SK-N-SH treated with all-trans-retinoic acid at 6 μM for 48 hours (cell line): ENCODE data around the gene AKR1E2.

Experiments used
- ATAC-seq: fragments of 200-7000 bp; cut with Tn5 transposase; 3 replicates; pipeline ENCODE4 v1.9.1; 2020; ENCODE audit warnings: mild to moderate bottlenecking, moderate library complexity
- ARNTL ChIP-seq: fragments of 450-650 bp; formaldehyde crosslinking; IDR thresholded peaks from 2 replicates; pipeline ENCODE4 v1.5.0; 2020; ENCODE audit warnings: low read depth, mild to moderate bottlenecking, moderate library complexity, borderline replicate concordance
- BACH2 ChIP-seq: fragments of 250-450 bp; sonication (Bioruptor Pico); IDR thresholded peaks from 2 replicates; pipeline ENCODE4 v1.9.0; 2021; ENCODE audit warnings: mild to moderate bottlenecking, borderline replicate concordance
- CSDC2 ChIP-seq: fragments of 250-450 bp; sonication (Bioruptor Pico); IDR thresholded peaks from 2 replicates; pipeline ENCODE4 v1.5.0; 2020; ENCODE audit warnings: mild to moderate bottlenecking, moderate library complexity
- CSRNP3 ChIP-seq: fragments of 250-450 bp; sonication (Bioruptor Pico); IDR thresholded peaks from 2 replicates; pipeline ENCODE4 v1.5.1; 2021; ENCODE audit warnings: mild to moderate bottlenecking, moderate library complexity
- ESRRG ChIP-seq: fragments of 250-450 bp; sonication (Bioruptor Pico); IDR thresholded peaks from 2 replicates; pipeline ENCODE4 v1.6.1; 2021; ENCODE audit warnings: mild to moderate bottlenecking
- GLIS3 ChIP-seq: fragments of 250-450 bp; sonication (Bioruptor Pico); IDR thresholded peaks from 2 replicates; pipeline ENCODE4 v1.5.0; 2020; ENCODE audit warnings: mild to moderate bottlenecking, moderate library complexity
- ISL1 ChIP-seq: fragments of 250-450 bp; sonication (Bioruptor Pico); IDR thresholded peaks from 2 replicates; pipeline ENCODE4 v2.1.2; 2022; ENCODE audit warnings: mild to moderate bottlenecking, moderate library complexity
- OSR1 ChIP-seq: fragments of 250-450 bp; sonication (Bioruptor Pico); IDR thresholded peaks from 2 replicates; pipeline ENCODE4 v1.8.0; 2022; ENCODE audit warnings: moderate library complexity, mild to moderate bottlenecking, inconsistent platforms
- PATZ1 ChIP-seq: fragments of 250-450 bp; sonication (Bioruptor Pico); IDR thresholded peaks from 2 replicates; pipeline ENCODE4 v1.8.0; 2020; ENCODE audit warnings: mild to moderate bottlenecking, moderate library complexity, borderline replicate concordance
- POU6F1 ChIP-seq: fragments of 250-450 bp; sonication (Bioruptor Pico); IDR thresholded peaks from 2 replicates; pipeline ENCODE4 v1.8.0; 2021; ENCODE audit warnings: low read depth, mild to moderate bottlenecking, moderate library complexity, borderline replicate concordance
- PPARA ChIP-seq: fragments of 250-450 bp; sonication (Bioruptor Pico); IDR thresholded peaks from 2 replicates; pipeline ENCODE4 v1.5.0; 2020; ENCODE audit warnings: mild to moderate bottlenecking, borderline replicate concordance
- RARB ChIP-seq: fragments of 250-450 bp; sonication (Bioruptor Pico); IDR thresholded peaks from 2 replicates; pipeline ENCODE4 v1.8.0; 2021; ENCODE audit warnings: mild to moderate bottlenecking, moderate library complexity
- SNAI2 ChIP-seq: fragments of 250-450 bp; sonication (Bioruptor Pico); IDR thresholded peaks from 2 replicates; pipeline ENCODE4 v1.5.0; 2020; ENCODE audit warnings: mild to moderate bottlenecking, moderate library complexity
- TCF4 ChIP-seq: fragments of 250-450 bp; sonication (Bioruptor Pico); IDR thresholded peaks from 2 replicates; pipeline ENCODE4 v1.8.0; 2021; ENCODE audit warnings: mild to moderate bottlenecking, moderate library complexity, borderline replicate concordance
- TOX ChIP-seq: fragments of 250-450 bp; sonication (Bioruptor Pico); IDR thresholded peaks from 2 replicates; pipeline ENCODE4 v1.8.0; 2021; ENCODE audit warnings: mild to moderate bottlenecking, moderate library complexity, borderline replicate concordance
- TSHZ2 ChIP-seq: fragments of 250-450 bp; sonication (Bioruptor Pico); IDR thresholded peaks from 2 replicates; pipeline ENCODE4 v1.5.0; 2020; ENCODE audit warnings: mild to moderate bottlenecking, moderate library complexity
- ZC3H10 ChIP-seq: fragments of 250-450 bp; sonication (Bioruptor Pico); IDR thresholded peaks from 2 replicates; pipeline ENCODE4 v1.5.1; 2021; ENCODE audit warnings: mild to moderate bottlenecking, moderate library complexity
- ZFP30 ChIP-seq: fragments of 450-650 bp; formaldehyde crosslinking; IDR thresholded peaks from 2 replicates; pipeline ENCODE4 v1.5.0; 2022; ENCODE audit warnings: mild to moderate bottlenecking, moderate library complexity
- ZNF565 ChIP-seq: fragments of 450-650 bp; formaldehyde crosslinking; conservative IDR thresholded peaks from 2 replicates; pipeline ENCODE4 v1.5.0; 2020; ENCODE audit warnings: low read depth, mild to moderate bottlenecking, moderate library complexity
- ZNF70 ChIP-seq: fragments of 450-650 bp; formaldehyde crosslinking; IDR thresholded peaks from 2 replicates; pipeline ENCODE4 v1.5.0; 2020; ENCODE audit warnings: mild to moderate bottlenecking, moderate library complexity
- ZNF8 ChIP-seq: fragments of 450-650 bp; formaldehyde crosslinking; IDR thresholded peaks from 2 replicates; pipeline ENCODE4 v1.5.0; 2020; ENCODE audit warnings: mild to moderate bottlenecking, moderate library complexity
- TF ChIP-seq, protein P1 (sequence below): fragments of 250-450 bp; sonication (Bioruptor Pico); IDR thresholded peaks from 2 replicates; pipeline ENCODE4 v1.5.1; 2020; ENCODE audit warnings: low read depth, mild to moderate bottlenecking, moderate library complexity

The AKR1E2 gene

GRCh38 chr10:4828005-4828404 lies 2.0 kb downstream of the AKR1E2 start:
- no peak for ATAC-seq
- no peak for TF ChIP-seq RARB (CRISPR knock-in tag)
- TF ChIP-seq ZNF8, result no peak
- TF ChIP-seq POU6F1 (CRISPR knock-in tag), result no peak
- TF ChIP-seq ZNF70, result no peak
- no peak for TF ChIP-seq TCF4 (CRISPR knock-in tag)
- no peak for TF ChIP-seq SNAI2 (CRISPR knock-in tag)
- TF ChIP-seq GLIS3 (CRISPR knock-in tag), result no peak
- no peak for TF ChIP-seq PATZ1 (CRISPR knock-in tag)
- no peak for TF ChIP-seq ZFP30
- TF ChIP-seq BACH2, result no peak
- no peak for TF ChIP-seq ESRRG
- no peak for TF ChIP-seq TOX
- TF ChIP-seq, protein P1, sequence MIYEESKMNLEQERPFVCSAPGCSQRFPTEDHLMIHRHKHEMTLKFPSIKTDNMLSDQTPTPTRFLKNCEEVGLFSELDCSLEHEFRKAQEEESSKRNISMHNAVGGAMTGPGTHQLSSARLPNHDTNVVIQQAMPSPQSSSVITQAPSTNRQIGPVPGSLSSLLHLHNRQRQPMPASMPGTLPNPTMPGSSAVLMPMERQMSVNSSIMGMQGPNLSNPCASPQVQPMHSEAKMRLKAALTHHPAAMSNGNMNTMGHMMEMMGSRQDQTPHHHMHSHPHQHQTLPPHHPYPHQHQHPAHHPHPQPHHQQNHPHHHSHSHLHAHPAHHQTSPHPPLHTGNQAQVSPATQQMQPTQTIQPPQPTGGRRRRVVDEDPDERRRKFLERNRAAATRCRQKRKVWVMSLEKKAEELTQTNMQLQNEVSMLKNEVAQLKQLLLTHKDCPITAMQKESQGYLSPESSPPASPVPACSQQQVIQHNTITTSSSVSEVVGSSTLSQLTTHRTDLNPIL (CRISPR knock-in tag), result no peak
- TF ChIP-seq CSRNP3 (CRISPR knock-in tag), result no peak
- no peak for TF ChIP-seq ZNF565 (CRISPR knock-in tag)
- TF ChIP-seq TSHZ2 (CRISPR knock-in tag), result no peak
- TF ChIP-seq ISL1, result no peak

DNA sequence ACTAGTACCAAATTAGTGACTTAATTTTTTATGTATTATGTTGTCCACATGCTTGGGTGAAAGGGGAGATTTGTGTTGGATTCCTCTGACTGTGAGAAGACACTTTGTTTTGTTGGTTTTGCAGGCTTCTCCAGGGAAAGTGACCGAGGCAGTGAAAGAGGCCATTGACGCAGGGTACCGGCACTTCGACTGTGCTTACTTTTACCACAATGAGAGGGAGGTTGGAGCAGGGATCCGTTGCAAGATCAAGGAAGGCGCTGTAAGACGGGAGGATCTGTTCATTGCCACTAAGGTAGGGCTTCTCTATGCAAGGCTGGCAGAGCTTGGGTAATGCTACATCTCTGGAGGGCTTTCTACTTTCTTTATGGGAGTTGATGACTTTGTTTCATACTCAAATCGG lies 4.5 kb downstream of the AKR1E2 start:
- no peak for ATAC-seq
- TF ChIP-seq TSHZ2 (CRISPR knock-in tag), result no peak

DNA sequence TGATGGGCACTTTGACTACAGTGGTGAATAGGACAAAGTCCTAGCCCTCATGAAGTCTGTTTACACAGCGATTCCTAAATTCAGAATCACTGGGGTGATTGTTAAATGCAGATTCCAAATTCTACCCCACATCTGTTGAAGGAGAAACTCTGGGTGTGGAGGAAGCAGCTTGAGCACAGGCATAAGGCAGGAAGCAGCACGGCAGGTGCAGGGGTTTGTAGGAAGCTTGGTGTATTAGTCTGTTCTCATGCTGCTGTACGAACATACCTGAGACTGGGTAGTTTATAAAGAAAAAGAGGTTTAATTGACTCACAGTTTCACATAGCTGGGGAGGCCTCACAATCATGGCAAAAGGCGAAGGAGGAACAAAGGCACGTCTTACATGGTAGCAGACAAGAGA lies 5.1 kb downstream of the AKR1E2 start:
- no peak for ATAC-seq
- TF ChIP-seq ESRRG (no peak), RARB (CRISPR knock-in tag) (no peak), ZNF565 (CRISPR knock-in tag) (no peak), ISL1 (no peak), CSDC2 (no peak), OSR1 (no peak), TCF4 (CRISPR knock-in tag) (no peak), TSHZ2 (CRISPR knock-in tag) (no peak), POU6F1 (CRISPR knock-in tag) (no peak), ARNTL (CRISPR knock-in tag) (no peak), PPARA (CRISPR knock-in tag) (no peak), ZNF8 (no peak), ZC3H10 (CRISPR knock-in tag) (no peak)
